MM.1S (cell line): ENCODE measurements around the gene HS1BP3.

Experiments
- DNase-seq: peaks from one replicate; pipeline ENCODE4 v3.0.0-alpha.2; 2015
- H2AFZ ChIP-seq: fragments of 300-600 bp; sonication (generic); 2 replicates; pipeline ENCODE4 v1.6.0; 2016; ENCODE audit warnings: antibody characterized with exemption, low read length
- H3F3A ChIP-seq: fragments of 300-600 bp; sonication (generic); 2 replicates; pipeline ENCODE4 v1.6.1; 2016; ENCODE audit warnings: mild to moderate bottlenecking, antibody characterized with exemption, low read length, moderate library complexity, mixed read lengths; ENCODE audit not compliant: insufficient read depth
- H3K27ac ChIP-seq: fragments of 300-600 bp; sonication (generic); 2 replicates; pipeline ENCODE4 v1.5.1; 2016; ENCODE audit warnings: mild to moderate bottlenecking, low read length
- H3K27me3 ChIP-seq: fragments of 300-600 bp; sonication (generic); replicated peaks from 2 replicates; pipeline ENCODE4 v1.6.0; 2016; ENCODE audit warnings: low read length; ENCODE audit not compliant: insufficient read depth
- H3K36me3 ChIP-seq: fragments of 300-600 bp; sonication (generic); replicated peaks from 2 replicates; pipeline ENCODE4 v1.6.1; 2016; ENCODE audit warnings: mild to moderate bottlenecking, low read length, mixed read lengths; ENCODE audit not compliant: insufficient read depth
- H3K4me1 ChIP-seq: fragments of 300-600 bp; sonication (generic); 2 replicates; pipeline ENCODE4 v1.6.1; 2016; ENCODE audit warnings: low read length, mixed read lengths
- H3K4me2 ChIP-seq: fragments of 300-600 bp; sonication (generic); 2 replicates; pipeline ENCODE4 v1.6.0; 2016; ENCODE audit warnings: low read depth, low read length
- H3K4me3 ChIP-seq: fragments of 300-600 bp; sonication (generic); 2 replicates; pipeline ENCODE4 v1.5.1; 2016; ENCODE audit warnings: low read length, mixed read lengths
- H3K79me2 ChIP-seq: fragments of 300-600 bp; sonication (generic); 2 replicates; pipeline ENCODE4 v1.6.1; 2016; ENCODE audit warnings: mixed run types, low read length, mixed read lengths
- H3K9ac ChIP-seq: fragments of 300-600 bp; sonication (generic); 2 replicates; pipeline ENCODE4 v1.6.1; 2016; ENCODE audit warnings: low read length, mixed read lengths
- H3K9me2 ChIP-seq: fragments of 300-600 bp; sonication (generic); replicated peaks from 2 replicates; pipeline ENCODE4 v1.6.1; 2016; ENCODE audit warnings: mild to moderate bottlenecking, low read length, mixed read lengths; ENCODE audit not compliant: insufficient read depth
- H3K9me3 ChIP-seq: fragments of 300-600 bp; sonication (generic); replicated peaks from 2 replicates; pipeline ENCODE4 v1.6.1; 2016; ENCODE audit warnings: mild to moderate bottlenecking, low read length, mixed read lengths; ENCODE audit not compliant: insufficient read depth
- H4K20me1 ChIP-seq: fragments of 300-600 bp; sonication (generic); 2 replicates; pipeline ENCODE4 v1.6.1; 2016; ENCODE audit warnings: mild to moderate bottlenecking, low read length, moderate library complexity, mixed read lengths; ENCODE audit not compliant: insufficient read depth
- EZH2 ChIP-seq: fragments of 300-600 bp; sonication (generic); optimal IDR thresholded peaks from 2 replicates; pipeline ENCODE3; 2017; ENCODE audit warnings: low read depth, mild to moderate bottlenecking, antibody characterized with exemption, low read length, mixed read lengths
- EZH2phosphoT487 ChIP-seq: fragments of 300-600 bp; sonication (generic); IDR thresholded peaks from 2 replicates; pipeline ENCODE4 v1.6.1; 2018; ENCODE audit warnings: antibody characterized with exemption, low read length
- TF ChIP-seq, protein P1 (sequence below): fragments of 300-600 bp; sonication (generic); IDR thresholded peaks from 2 replicates; pipeline ENCODE4 v1.5.1; 2016; ENCODE audit warnings: antibody characterized with exemption, low read length, mixed read lengths

Gene HS1BP3

DNA sequence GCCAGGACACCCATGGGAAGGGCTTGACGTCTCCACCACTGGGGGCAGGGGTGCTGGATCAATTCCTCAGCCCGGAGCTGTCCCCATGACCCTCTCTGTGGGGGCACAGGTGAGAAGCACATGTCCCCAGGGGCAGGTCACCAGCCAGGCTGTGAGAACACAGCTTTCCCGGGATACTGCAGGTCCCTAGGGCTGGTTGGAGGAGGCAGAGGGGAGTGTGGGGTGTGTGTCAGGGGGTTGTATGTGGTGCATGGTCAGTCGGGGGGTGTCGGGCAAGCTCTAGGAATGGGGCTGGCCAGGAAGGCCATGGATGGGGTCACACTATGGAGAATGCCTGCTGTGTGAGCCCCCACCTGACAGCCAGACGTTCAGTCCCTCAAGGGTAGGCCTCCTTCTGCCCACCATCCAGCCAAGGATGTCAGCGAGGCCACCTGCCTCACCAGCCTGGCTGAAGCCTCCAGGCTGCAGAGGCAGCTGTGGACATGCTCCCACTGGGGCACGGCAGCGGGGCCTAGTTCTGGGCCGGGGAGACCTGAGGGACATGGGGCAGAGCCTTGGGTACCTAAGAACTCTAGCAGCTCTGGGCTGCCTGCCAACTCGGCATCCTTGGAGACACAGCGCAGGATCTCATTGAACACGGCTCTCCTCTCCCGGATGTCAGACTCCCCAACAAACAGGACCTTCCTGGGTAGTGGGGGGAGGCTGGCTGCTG is 10.3 kb downstream of the HS1BP3 start:
- Histone ChIP-seq H3K36me3 (no peaks in the 10 kb centered on the region), H3K4me3 (no peak overlapping the region), H3K4me2 (no peak overlapping the region), H3K9me3 (no peaks in the 10 kb centered on the region), H3F3A (no peaks in the 10 kb centered on the region), H3K4me1 (no peaks in the 10 kb centered on the region), H3K27me3 (no peaks in the 10 kb centered on the region), H3K9ac (no peak overlapping the region), H4K20me1 (no peaks in the 10 kb centered on the region), H2AFZ (no peak overlapping the region), H3K27ac (no peak overlapping the region), H3K9me2 (no peaks in the 10 kb centered on the region), H3K79me2 (peaks cover 5% of the 10 kb centered on the region; the same call in 1 of the 2 replicates)
- TF ChIP-seq, protein P1, sequence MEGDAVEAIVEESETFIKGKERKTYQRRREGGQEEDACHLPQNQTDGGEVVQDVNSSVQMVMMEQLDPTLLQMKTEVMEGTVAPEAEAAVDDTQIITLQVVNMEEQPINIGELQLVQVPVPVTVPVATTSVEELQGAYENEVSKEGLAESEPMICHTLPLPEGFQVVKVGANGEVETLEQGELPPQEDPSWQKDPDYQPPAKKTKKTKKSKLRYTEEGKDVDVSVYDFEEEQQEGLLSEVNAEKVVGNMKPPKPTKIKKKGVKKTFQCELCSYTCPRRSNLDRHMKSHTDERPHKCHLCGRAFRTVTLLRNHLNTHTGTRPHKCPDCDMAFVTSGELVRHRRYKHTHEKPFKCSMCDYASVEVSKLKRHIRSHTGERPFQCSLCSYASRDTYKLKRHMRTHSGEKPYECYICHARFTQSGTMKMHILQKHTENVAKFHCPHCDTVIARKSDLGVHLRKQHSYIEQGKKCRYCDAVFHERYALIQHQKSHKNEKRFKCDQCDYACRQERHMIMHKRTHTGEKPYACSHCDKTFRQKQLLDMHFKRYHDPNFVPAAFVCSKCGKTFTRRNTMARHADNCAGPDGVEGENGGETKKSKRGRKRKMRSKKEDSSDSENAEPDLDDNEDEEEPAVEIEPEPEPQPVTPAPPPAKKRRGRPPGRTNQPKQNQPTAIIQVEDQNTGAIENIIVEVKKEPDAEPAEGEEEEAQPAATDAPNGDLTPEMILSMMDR = no peak
- no peak for TF ChIP-seq EZH2phosphoT487
- DNase-seq = no peak

DNA sequence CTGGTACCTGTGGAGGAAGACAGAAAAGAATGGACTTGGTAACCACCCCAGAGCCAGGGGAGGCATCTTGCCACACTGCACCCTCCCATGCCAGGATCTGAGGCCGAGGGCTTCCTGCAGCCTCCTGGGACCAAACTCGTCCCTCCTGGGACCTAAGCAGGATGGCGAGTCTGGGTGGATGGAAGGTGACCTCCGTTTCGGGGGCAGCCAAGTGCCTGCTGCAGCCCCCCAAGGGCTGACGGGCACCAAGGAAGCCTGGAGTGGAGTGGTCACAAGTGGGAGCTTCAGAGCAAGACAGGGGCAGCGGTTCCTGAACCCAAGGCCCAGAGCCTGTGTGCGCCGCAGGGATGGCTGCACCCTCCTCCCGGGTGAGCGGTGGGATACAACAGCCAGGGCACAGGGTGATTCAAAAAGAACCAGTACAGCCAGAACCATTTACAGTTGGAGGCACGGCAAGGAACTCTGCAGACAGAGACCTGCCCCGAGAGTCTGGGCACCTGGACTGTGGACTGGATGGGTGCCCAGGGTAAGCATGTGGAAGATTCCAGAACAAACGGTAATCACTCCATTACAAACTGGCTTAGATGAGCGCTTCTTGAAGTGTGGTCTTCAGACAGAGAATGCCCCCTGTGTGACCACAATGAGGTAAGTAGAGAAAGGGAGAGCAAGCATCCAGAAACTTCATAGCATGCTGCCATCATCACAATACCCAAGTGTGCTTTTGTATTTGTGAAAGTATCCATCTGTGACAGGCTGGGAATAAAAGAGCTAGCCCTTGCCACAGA is 12.1 kb downstream of the HS1BP3 start:
- Histone ChIP-seq H3K27ac (no peak overlapping the region), H3F3A (peaks cover 15% of the 10 kb centered on the region), H2AFZ (no peak overlapping the region), H3K4me2 (no peak overlapping the region), H3K9me3 (no peaks in the 10 kb centered on the region), H3K4me3 (no peak overlapping the region), H3K9me2 (no peaks in the 10 kb centered on the region), H3K9ac (no peak overlapping the region), H3K36me3 (no peaks in the 10 kb centered on the region), H3K79me2 (peaks cover 5% of the 10 kb centered on the region; the same call in 1 of the 2 replicates), H3K4me1 (peaks cover 6% of the 10 kb centered on the region; the same call in 1 of the 2 replicates), H3K27me3 (no peaks in the 10 kb centered on the region), H4K20me1 (no peaks in the 10 kb centered on the region)
- TF ChIP-seq, protein P1 = no peak
- TF ChIP-seq EZH2 = no peak
- no peak for TF ChIP-seq EZH2phosphoT487
- no peak for DNase-seq

DNA sequence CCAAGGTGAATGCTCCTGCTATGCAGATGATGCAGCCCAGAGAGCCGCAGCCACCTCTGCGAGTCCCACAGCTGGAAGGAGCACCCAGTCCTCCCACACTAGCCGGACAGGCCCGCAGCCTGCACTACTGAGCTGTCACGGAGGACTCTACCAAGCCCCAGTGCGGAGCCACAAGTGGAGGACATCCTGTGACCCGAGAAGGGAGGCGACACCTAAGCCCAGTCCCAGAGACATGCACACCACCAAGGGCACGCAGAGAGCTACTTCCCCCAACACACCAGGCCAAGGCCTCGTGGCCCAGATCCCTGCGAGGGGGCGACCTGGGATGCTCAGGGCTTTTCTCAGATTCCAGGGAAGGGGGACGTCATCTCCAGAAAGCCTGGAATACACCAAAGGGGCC is 12.9 kb downstream of the HS1BP3 start:
- H3K36me3 ChIP-seq = no peaks in the 10 kb centered on the region
- no peak overlapping the region for H3K4me2 ChIP-seq
- H3F3A ChIP-seq = peaks cover 16% of the 10 kb centered on the region
- no peak overlapping the region for H3K9ac ChIP-seq
- no peak overlapping the region for H3K27ac ChIP-seq
- no peak overlapping the region for H2AFZ ChIP-seq
- TF ChIP-seq EZH2 (no peak), EZH2phosphoT487 (no peak)
- TF ChIP-seq, protein P1 = no peak
- H3K79me2 ChIP-seq = peaks cover 5% of the 10 kb centered on the region; the same call in 1 of the 2 replicates
- H3K27me3 ChIP-seq = no peaks in the 10 kb centered on the region
- no peak overlapping the region for H3K4me3 ChIP-seq
- H4K20me1 ChIP-seq = no peaks in the 10 kb centered on the region
- no peaks in the 10 kb centered on the region for H3K9me3 ChIP-seq
- H3K9me2 ChIP-seq = no peaks in the 10 kb centered on the region
- peaks cover 13% of the 10 kb centered on the region for H3K4me1 ChIP-seq
- DNase-seq = no peak
